Measurements from ENCODE around the gene VWA1. TPM values are rescaled to one million over a fixed set of nuclear protein-coding genes. Genes with fewer than 3 reads are reported as not detected.
A peak's percentile ranks its signal among the peaks of the same experiment; 100 is the strongest.

Gene VWA1
- polyA plus RNA-seq, 2 of the 4 experiments (the other 2 are of a cell fraction), result 4.0 to 5.3 TPM

- Histone ChIP-seq H3K4me1 (peaks cover 12% of the 10 kb centered on the region; the same call in 2 of the 3 replicates), H3K4me2 (no peak overlapping the region), H3K4me3 (no peak overlapping the region), H3K9me3 (no peaks in the 10 kb centered on the region), H3K27ac (no peak overlapping the region)
- ChIA-PET POLR2A (no interaction called here), CTCF (interaction anchor here (1.0 to 2.3 kb wide), 2 partner anchors 15 to 98 kb away, joined by 3 to 13 read pairs; no protein-coding TSS in a partner anchor)
- FAIRE-seq (no peak), DNase-seq (ENCODE audit: low read depth in 1 of 2, low spot score in 1 of 2) (no peak), ATAC-seq (no peak; a peak in 1 of 6 replicates)
- TF ChIP-seq FOSB (CRISPR knock-in tag; IDR thresholded peaks at IDR 0.05) (no peak), HMGXB4 (CRISPR knock-in tag; IDR thresholded peaks at IDR 0.05; ENCODE audit: borderline replicate concordance) (no peak)
- 91% methylated on average over 8 of the region's 12 CpGs for whole genome bisulfite sequencing (ENCODE audit: missing lambda C conversion rate)
Measured at GRCh38 chr1:1425426-1425752, 10.1 kb upstream of the VWA1 start.

GRCh38 chr1:1425753-1426495 is 9.6 kb upstream of the VWA1 start:
- FAIRE-seq (no peak), DNase-seq (ENCODE audit: low read depth in 1 of 2, low spot score in 1 of 2) (peak in 1 of 2 experiments; percentile 23), ATAC-seq (peak in 1 of 2 experiments; percentile 51; a peak in 3 of 6 replicates)
- TF ChIP-seq HOXB5 (CRISPR knock-in tag; IDR thresholded peaks at IDR 0.05) (no peak), FOSL2 (IDR thresholded peaks at IDR 0.05) (no peak), FOSL2 (CRISPR knock-in tag; IDR thresholded peaks at IDR 0.05) (no peak), REST (IDR thresholded peaks at IDR 0.05) (no peak), NPAS2 (CRISPR knock-in tag; IDR thresholded peaks at IDR 0.05; ENCODE audit: borderline replicate concordance) (no peak), HOXB13 (CRISPR knock-in tag; IDR thresholded peaks at IDR 0.05; ENCODE audit: low read depth) (no peak), BHLHE40 (IDR thresholded peaks at IDR 0.05; ENCODE audit: low read depth, low read length) (no peak), RNF2 (IDR thresholded peaks at IDR 0.05; ENCODE audit: borderline replicate concordance, low read depth) (no peak), MAZ (IDR thresholded peaks at IDR 0.05; ENCODE audit: borderline replicate concordance, low read depth, low read length) (no peak)
- WGBS (ENCODE audit: missing lambda C conversion rate), result 65% methylated on average over 4 of the region's 33 CpGs
- 0 out of 6 replicates have a peak overlapping the region, but pooled peaks of 1 of the 2 experiments have one; percentile 7 for H3K27ac ChIP-seq
- H3K4me3 ChIP-seq, result no peak overlapping the region
- no peaks in the 10 kb centered on the region for H3K9me3 ChIP-seq
- H3K4me2 ChIP-seq, result no peak overlapping the region
- ChIA-PET CTCF (interaction anchor here (0.8 to 1.0 kb wide), 2 partner anchors 78 to 99 kb away, joined by 3 read pairs; no protein-coding TSS in a partner anchor), POLR2A (interaction anchor here (1.1 kb wide), 1 partner anchor 17 kb away, joined by 6 read pairs; no protein-coding TSS in a partner anchor)
- H3K4me1 ChIP-seq, result peaks cover 17% of the 10 kb centered on the region; the same call in 2 of the 3 replicates

GRCh38 chr1:1426496-1427105 is 8.9 kb upstream of the VWA1 start:
- Histone ChIP-seq H3K4me3 (no peak overlapping the region), H3K9me3 (no peaks in the 10 kb centered on the region), H3K4me1 (peaks cover 19% of the 10 kb centered on the region), H3K27ac (0 out of 6 replicates have a peak overlapping the region, but pooled peaks of 1 of the 2 experiments have one; percentile 24), H3K4me2 (no peak overlapping the region)
- ChIA-PET CTCF (interaction anchor here (0.8 kb wide), 1 partner anchor 78 kb away, joined by 3 read pairs; no protein-coding TSS in a partner anchor), POLR2A (interaction anchor here (1.1 kb wide), 1 partner anchor 18 kb away, joined by 6 read pairs; no protein-coding TSS in a partner anchor)
- ATAC-seq (no peak), DNase-seq (ENCODE audit: low read depth in 1 of 2, low spot score in 1 of 2) (peak in 1 of 2 experiments; percentile 3), FAIRE-seq (no peak)
- 82% methylated on average over 13 of the region's 19 CpGs for WGBS (ENCODE audit: missing lambda C conversion rate)
- TF ChIP-seq JUN (IDR thresholded peaks at IDR 0.05), result no peak
- no peak for TF ChIP-seq HES2 (IDR thresholded peaks at IDR 0.05)
- no peak for TF ChIP-seq CHD4 (IDR thresholded peaks at IDR 0.05; ENCODE audit: borderline replicate concordance)
- TF ChIP-seq MYC (IDR thresholded peaks at IDR 0.05; ENCODE audit: borderline replicate concordance, low read length), result no peak
- no peak for TF ChIP-seq EHMT2 (IDR thresholded peaks at IDR 0.05; ENCODE audit: low read depth)
- no peak for TF ChIP-seq CTCF (IDR thresholded peaks at IDR 0.05)
- TF ChIP-seq REST (IDR thresholded peaks at IDR 0.05), result no peak
- TF ChIP-seq GATA3 (IDR thresholded peaks at IDR 0.05; ENCODE audit: borderline replicate concordance), result no peak
- TF ChIP-seq EP300 (IDR thresholded peaks at IDR 0.05), result no peak
